Fibroblast of skin of right quadriceps (primary cell): ENCODE measurements around the gene GJB5.

ENCODE experiments used
- DNase-seq: peaks from one replicate; pipeline ENCODE4 v3.0.0-alpha.2; 2013

GJB5 gene

DNA sequence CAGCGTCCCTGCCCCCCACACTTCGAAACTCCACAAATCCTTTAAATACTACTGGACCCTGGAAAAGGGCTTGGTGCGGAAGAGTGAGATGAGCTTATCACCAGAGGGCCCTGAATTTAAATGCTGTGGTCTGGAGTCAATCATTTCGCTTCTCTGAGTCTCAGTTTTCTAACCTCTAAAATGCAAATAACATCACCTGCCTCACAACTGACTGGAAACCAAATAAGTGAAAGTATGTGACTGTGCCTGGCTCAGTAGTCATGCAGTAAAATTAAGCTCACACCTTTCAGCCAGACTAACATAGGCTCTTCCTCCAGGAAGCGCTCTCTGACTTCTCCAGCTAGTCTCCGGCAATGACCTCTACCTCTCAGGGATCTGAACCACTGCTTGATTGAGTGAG, 42.1 kb downstream of the GJB5 start:
- no peak for DNase-seq

DNA sequence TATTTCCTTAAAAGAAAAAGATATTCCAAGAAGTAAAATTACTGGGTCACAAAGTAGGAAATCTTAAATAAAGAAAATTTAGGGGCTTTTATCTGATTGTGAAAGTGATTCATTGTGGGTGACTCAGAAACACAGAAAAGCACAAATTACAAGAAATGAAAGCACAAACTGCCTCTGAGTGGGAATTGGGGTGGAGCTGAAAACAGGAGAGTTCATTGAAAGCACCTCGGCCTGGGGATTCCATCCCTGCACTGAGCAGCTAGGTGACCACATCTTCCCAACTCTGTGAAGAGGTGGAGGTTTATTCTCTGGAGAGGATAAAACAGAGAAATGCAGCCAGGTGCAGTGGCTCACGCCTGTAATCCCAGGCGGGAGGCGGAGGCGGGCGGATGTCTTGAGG, 45.4 kb downstream of the GJB5 start:
- DNase-seq, result no peak

DNA sequence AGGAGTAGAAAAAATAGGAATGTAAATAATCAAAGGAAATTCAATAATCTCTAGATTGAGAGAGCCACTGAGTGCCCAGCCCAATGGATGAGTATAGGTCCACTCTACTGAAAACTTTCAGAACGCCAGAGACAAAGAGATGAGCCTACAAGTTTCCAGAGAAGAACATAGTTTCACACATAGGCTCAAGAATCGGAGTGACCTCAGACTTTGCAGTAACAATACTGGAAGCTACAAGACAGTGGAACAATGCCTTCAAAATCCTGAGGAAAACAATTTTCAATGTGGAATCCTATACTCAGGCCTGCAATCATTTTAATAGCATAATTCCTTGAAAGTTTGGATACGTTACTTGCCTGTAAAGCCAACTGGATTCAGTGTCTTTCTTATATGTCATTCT, 48.9 kb downstream of the GJB5 start:
- DNase-seq, result no peak

DNA sequence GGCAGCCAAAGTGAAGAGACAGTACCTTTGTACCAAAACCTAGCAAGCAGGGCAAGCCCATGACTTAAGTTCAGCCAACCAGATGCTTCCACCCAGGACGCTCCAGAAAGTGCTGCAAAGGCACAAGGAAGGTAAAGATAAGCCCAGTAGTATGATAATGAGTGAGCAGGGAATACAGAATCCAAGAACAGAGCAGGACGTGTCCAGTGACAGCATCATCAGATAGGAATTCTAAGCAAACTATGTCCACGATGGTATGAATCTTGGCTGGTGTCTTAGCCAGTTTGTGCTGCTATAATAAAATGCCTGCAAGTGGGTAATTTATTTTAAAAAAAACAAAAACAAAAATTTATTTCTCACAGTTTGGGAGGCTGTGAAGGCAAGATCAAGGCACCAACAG, 51.5 kb downstream of the GJB5 start:
- DNase-seq, result no peak
